ENCODE results near the gene OTUD5. TPM values are rescaled to one million over a fixed set of nuclear protein-coding genes. Genes with fewer than 3 reads are reported as not detected.

Gene OTUD5, protein sequence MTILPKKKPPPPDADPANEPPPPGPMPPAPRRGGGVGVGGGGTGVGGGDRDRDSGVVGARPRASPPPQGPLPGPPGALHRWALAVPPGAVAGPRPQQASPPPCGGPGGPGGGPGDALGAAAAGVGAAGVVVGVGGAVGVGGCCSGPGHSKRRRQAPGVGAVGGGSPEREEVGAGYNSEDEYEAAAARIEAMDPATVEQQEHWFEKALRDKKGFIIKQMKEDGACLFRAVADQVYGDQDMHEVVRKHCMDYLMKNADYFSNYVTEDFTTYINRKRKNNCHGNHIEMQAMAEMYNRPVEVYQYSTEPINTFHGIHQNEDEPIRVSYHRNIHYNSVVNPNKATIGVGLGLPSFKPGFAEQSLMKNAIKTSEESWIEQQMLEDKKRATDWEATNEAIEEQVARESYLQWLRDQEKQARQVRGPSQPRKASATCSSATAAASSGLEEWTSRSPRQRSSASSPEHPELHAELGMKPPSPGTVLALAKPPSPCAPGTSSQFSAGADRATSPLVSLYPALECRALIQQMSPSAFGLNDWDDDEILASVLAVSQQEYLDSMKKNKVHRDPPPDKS
- 53.3 to 70.2 TPM (median 68.2 TPM) in 5 replicates for total RNA-seq (2022; extraction: Qiagen RNA extraction)

DNA sequence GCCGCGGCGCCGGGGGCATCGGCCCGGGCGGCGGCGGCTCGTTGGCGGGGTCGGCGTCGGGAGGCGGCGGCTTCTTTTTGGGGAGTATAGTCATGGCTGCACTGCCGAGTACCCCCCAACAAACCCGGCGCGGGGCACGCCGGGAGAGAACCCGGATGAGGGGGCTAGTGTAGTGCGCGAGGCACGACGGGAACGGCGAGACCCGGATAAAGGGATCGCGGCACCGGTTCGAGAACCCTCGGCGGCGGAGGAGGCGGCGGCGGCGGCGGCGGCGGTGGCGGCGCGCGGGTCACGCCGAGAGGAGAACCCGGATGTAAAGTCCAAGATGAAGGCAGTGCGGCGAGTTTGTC lies at the start of gene OTUD5:
TSS of gene OTUD5 (minus strand) at position 131 of the 350 bp plus-strand sequence. CDS start at position 94, 37 bp downstream.

DNA sequence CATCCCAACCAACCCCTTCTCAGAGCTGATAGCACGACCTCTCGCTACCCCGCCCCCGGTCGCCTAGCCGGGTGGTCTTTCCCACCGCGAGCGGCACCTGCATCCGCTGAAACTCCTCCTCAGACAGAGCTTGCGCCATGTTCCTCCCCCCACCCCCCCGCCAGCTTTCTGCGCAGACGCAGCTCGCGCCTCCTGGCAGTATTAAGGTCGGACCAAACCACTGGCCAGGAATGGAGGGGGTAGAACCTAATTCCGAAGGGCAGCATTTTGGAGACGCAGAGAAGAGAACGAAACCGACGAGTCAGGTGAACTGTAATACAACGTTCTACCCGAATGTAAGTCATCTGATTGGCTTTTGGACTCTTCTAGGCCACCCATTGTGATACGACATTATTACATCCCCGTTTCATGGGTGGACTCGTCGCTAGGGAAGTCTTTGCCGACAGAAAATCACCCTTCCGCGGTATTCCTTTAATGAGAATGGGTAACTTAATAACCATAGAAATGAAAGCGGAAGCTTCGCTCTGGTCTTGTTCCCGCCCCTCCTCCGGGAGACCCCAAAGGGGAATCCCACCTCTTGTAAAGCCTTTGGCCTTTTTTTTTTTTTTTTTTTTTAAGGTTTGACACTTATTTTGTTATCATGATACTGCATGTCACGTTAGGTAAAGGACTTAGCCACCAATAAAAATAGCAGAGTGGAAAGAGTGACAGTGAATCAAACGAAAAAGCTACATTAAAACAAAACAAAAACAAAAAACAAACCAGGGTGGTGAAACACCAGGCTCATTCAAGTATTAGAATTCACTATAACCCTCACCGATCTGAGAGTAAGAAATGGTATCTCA lies 44.9 kb upstream of the OTUD5 start, which contains the start of gene GRIPAP1:
TSS of gene GRIPAP1 (minus strand) at position 174 of the 845 bp plus-strand sequence. CDS start at position 139, 35 bp downstream.

DNA sequence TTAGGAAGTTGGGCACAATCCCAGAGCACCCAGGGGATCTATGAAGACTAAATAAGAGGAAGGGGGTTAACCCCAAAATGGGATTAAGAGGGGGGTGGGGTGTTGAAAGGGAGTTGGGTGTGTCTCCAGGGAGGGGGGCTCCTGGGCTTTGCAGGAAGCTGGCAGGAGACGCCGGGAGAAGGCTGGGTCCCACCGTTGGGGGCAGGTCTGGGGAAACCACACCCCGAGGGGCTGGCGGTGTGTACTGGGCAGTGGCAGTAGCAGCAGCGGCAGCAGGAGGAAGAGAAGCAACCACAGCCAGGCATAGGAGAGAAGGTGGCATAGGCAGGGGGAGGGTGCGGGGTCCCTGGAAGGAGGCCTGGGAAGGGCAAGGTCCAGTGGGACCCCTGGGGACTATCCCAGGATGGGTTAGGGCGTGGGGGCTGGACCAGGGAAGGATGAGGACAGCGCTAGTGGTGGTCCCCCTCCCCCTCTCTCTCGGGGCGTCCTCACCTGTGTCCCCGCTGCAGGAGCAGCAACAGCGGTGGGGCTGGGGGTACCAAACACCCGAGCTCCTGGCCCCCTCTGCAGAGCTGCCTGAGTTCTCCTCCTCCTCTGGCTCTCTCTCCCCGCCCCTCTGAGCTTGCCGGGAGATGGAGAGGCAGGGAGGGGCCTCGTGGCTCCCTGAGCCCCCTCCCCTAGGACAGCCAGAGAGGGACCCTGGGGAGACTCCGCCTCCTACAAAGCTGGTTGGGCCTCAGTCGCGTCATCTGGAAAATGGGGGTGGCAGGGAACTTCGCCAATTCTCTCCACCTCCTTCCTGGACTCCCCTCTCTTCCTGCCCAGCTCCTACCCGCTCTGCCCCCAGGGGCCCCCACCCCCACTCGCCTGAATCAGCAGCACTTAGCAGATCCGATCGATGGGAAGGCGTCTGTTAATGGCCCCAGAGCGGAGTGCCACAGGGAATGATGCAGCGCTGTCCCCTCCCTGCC lies 14.1 kb upstream of the OTUD5 start, which contains the start of gene KCND1:
TSS of gene KCND1 (minus strand) at position 596 of the 971 bp plus-strand sequence. CDS start 1,573 bp downstream, outside the sequence.

DNA sequence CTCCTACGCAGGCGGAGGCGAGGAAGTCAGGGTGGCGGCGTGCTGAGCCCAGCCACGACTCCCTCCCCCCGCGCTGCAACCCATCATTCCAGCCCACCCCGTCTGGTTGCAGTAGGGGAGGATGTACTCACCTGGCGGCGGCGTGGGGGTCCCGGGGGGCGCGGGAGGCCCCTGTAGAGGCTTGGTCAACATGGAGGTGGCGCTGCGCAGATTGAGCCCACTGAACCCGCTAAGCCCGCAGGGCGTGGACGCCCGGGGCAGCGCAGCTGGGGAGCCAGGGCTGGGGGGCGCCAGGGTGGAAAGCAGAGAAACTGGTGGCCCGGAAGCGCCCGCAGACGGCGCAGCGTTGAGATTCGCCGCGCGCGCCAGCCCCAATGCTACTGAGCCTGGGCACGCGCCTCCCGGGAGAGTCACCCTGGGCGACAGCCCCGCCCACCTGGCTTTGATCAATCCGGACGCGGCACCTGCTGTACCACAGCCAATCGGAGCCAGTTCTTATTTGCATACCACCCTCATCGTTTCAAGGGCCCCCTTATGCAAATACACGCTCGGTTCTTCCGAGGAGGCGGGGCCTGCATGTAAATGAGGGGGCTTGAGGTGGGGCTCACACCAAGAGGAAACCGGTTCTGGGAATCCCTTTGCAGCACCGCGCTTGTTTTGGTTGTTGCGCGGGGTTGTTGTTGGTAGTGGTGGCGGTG lies 38.6 kb downstream of the OTUD5 start, which contains the start of gene PIM2:
TSS of gene PIM2 (minus strand) at position 382 of the 698 bp plus-strand sequence. CDS start at position 192, 190 bp downstream.

DNA sequence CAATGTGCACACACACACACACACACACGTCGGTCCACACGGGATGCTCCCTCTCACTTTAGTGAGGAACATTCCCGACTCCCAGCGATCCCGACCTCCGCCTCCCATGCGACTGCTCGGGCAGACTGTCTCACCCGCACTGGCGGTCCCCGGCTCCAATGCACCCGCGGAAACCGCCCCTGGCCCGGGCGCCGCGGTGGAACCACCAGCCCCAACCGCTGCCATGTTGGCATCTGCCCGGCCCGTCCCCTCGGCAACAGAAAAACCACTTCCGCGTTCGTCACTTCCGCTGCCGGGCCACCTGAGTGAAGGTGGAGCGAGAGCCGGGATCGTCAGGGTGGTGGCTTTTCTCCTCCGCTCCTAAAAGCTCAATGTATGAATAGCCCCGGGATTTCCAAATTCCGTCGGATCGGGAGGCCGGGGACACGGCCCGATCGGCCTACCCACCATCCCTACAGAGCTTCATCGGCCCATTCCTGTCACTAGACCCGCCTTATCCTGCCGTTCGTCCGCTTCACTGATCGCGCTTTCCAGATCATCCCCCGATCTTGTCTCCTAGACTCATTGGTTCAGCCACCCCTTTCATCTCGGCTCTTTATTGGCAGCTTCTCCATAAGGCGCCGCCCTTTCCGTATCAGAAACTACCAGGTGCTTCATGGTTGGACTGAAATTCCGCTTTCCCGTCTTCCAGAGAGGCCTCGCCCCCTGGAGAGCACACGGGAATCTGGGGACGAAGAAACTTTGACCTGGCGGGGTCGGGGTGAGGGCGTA lies 45.8 kb downstream of the OTUD5 start, which contains the start of gene SLC35A2:
TSS of gene SLC35A2 (minus strand) at position 235 of the 771 bp plus-strand sequence. CDS start at position 225, 10 bp downstream.

DNA sequence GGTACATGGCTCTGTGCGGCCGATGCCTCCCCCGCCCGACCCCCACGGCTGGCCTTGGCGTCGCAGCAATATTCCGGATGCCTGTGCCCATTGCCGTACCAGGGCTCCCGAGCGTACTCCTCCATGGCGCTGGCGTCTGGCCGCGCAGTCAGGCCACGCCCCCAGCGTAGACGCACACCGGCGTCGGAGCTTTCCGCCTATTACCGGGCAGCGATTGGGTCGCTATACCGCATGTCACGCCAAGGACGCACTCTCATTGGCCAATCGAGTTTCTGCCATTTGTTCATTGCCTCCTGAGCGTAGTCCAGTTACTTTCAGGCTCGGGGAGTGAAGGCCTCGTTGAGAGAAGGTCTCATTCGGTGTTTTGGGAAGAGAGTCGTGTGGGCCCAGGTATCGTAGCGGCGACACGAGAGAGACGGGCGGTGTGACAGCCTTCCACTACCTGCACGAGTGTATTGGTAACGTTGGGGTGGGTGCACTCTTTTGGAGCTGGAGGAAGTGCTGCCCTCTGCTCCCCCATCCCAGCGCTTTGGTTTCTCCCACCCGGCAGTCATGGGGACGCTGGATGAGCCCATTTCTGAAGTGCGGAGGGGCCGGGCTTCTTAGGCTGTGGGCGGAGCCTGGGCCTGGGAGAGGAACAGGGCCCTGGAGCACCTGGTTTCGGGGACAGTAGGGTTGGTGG lies 59.6 kb downstream of the OTUD5 start, which contains the start of the genes PQBP1 and TIMM17B:
TSS of gene PQBP1 (plus strand) at position 306 of the 682 bp plus-strand sequence. CDS start 580 bp downstream, outside the sequence.
TSS of gene TIMM17B (minus strand) at position 144 of the 682 bp plus-strand sequence. CDS start at position 125, 19 bp downstream.

Other genes with a start within 250 kb of the OTUD5 start
- not detected in 5 replicates for gene GLOD5, start 195.9 kb downstream of the OTUD5 start, total RNA-seq (2022; extraction: Qiagen RNA extraction)
- gene GATA1, start 171.0 kb downstream of the OTUD5 start, total RNA-seq (2022; extraction: Qiagen RNA extraction): not detected in 5 replicates
- 22.4 to 35.6 TPM (median 31.8 TPM) in 5 replicates for gene HDAC6, start 155.5 kb downstream of the OTUD5 start, total RNA-seq (2022; extraction: Qiagen RNA extraction)
- gene ERAS, start 131.1 kb downstream of the OTUD5 start, total RNA-seq (2022; extraction: Qiagen RNA extraction): 0.06 to 0.15 TPM (median 0.07 TPM) in 3 of 5 replicates, not detected in the others
- gene PCSK1N, start 122.0 kb downstream of the OTUD5 start, total RNA-seq (2022; extraction: Qiagen RNA extraction): 16.0 to 47.0 TPM (median 40.7 TPM) in 5 replicates
- gene TIMM17B, start 59.8 kb downstream of the OTUD5 start, total RNA-seq (2022; extraction: Qiagen RNA extraction): 81.1 to 95.0 TPM (median 85.5 TPM) in 5 replicates
- 87.2 to 99.0 TPM (median 91.6 TPM) in 5 replicates for gene PQBP1, start 59.7 kb downstream of the OTUD5 start, total RNA-seq (2022; extraction: Qiagen RNA extraction)
- gene SLC35A2, start 46.0 kb downstream of the OTUD5 start, total RNA-seq (2022; extraction: Qiagen RNA extraction): 51.3 to 61.5 TPM (median 59.4 TPM) in 5 replicates
- 8.3 to 8.8 TPM (median 8.5 TPM) in 5 replicates for gene PIM2, start 38.6 kb downstream of the OTUD5 start, total RNA-seq (2022; extraction: Qiagen RNA extraction)
- 0.70 to 1.4 TPM (median 1.1 TPM) in 5 replicates for gene KCND1, start 14.2 kb upstream of the OTUD5 start, total RNA-seq (2022; extraction: Qiagen RNA extraction)
- 13.5 to 20.9 TPM (median 20.5 TPM) in 5 replicates for gene GRIPAP1, start 44.7 kb upstream of the OTUD5 start, total RNA-seq (2022; extraction: Qiagen RNA extraction)
- 38.9 to 52.1 TPM (median 50.3 TPM) in 5 replicates for gene TFE3, start 85.8 kb upstream of the OTUD5 start, total RNA-seq (2022; extraction: Qiagen RNA extraction)
- 1.8 to 4.0 TPM (median 3.5 TPM) in 5 replicates for gene CCDC120, start 101.4 kb upstream of the OTUD5 start, total RNA-seq (2022; extraction: Qiagen RNA extraction)
- gene PRAF2, start 116.4 kb upstream of the OTUD5 start, total RNA-seq (2022; extraction: Qiagen RNA extraction): 35.0 to 53.0 TPM (median 49.4 TPM) in 5 replicates
- gene WDR45, start 122.3 kb upstream of the OTUD5 start, total RNA-seq (2022; extraction: Qiagen RNA extraction): 44.5 to 56.6 TPM (median 48.9 TPM) in 5 replicates
- 20.0 to 24.8 TPM (median 23.2 TPM) in 5 replicates for gene GPKOW, start 166.1 kb upstream of the OTUD5 start, total RNA-seq (2022; extraction: Qiagen RNA extraction)
- gene MAGIX, start 205.2 kb upstream of the OTUD5 start, total RNA-seq (2022; extraction: Qiagen RNA extraction): 1.9 to 3.6 TPM (median 2.9 TPM) in 5 replicates
- gene PLP2, start 214.3 kb upstream of the OTUD5 start, total RNA-seq (2022; extraction: Qiagen RNA extraction): 341 to 477 TPM (median 447 TPM) in 5 replicates
- gene PRICKLE3, start 228.8 kb upstream of the OTUD5 start, total RNA-seq (2022; extraction: Qiagen RNA extraction): 9.9 to 17.2 TPM (median 16.5 TPM) in 5 replicates
- 1.8 to 3.2 TPM (median 2.4 TPM) in 5 replicates for gene SYP, start 242.6 kb upstream of the OTUD5 start, total RNA-seq (2022; extraction: Qiagen RNA extraction)

Data from A549 treated with dexamethasone at 1 μM for 4 hours (cell line).